Measurements from ENCODE around the gene CLEC4G. TPM values are rescaled to one million over a fixed set of nuclear protein-coding genes. Genes with fewer than 3 reads are reported as not detected.

Gene CLEC4G
- total and polyA plus RNA-seq, 7 donors = 0.08 to 0.69 (median 0.38) TPM; not detected in 2

GRCh38 chr19:7716762-7717161 is 15.1 kb downstream of the CLEC4G start:
- intact Hi-C loops (cut with DNase I) = no loop called here
- no peaks in the 10 kb centered on the region for H3K36me3 ChIP-seq (ENCODE audit: insufficient read depth in 1 of 2, low read depth in 1 of 2)
- H3K4me1 ChIP-seq = no peaks in the 10 kb centered on the region
- TF ChIP-seq CTCF (IDR thresholded peaks at IDR 0.05) = no peak
- ATAC-seq = no peak
- WGBS, 3 donors = 64 to 78% (median 75%) methylated on average over 1 of the region's 1 CpG
- H3K27ac ChIP-seq = no peak overlapping the region
- H3K9me3 ChIP-seq = peaks cover 6% of the 10 kb centered on the region
- no peak for DNase-seq
- H3K4me3 ChIP-seq = no peak overlapping the region
- H3K27me3 ChIP-seq (ENCODE audit: insufficient read depth in 3 of 3, low read length in 2 of 3) = peaks cover 0 to 4% (median 0%) of the 10 kb centered on the region in 3 donors

GRCh38 chr19:7715671-7716070 is 16.2 kb downstream of the CLEC4G start:
- DNase-seq (no peak), ATAC-seq (no peak)
- no peak overlapping the region for H3K27ac ChIP-seq
- intact Hi-C loops (cut with DNase I) = no loop called here
- no peak for TF ChIP-seq CTCF (IDR thresholded peaks at IDR 0.05)
- H3K36me3 ChIP-seq (ENCODE audit: insufficient read depth in 1 of 2, low read depth in 1 of 2) = no peaks in the 10 kb centered on the region
- H3K9me3 ChIP-seq = peaks cover 6% of the 10 kb centered on the region
- WGBS, 3 donors = 34 to 53% (median 36%) methylated on average over 1 of the region's 1 CpG
- H3K4me1 ChIP-seq = no peaks in the 10 kb centered on the region
- H3K4me3 ChIP-seq = no peak overlapping the region
- peaks cover 0 to 4% (median 0%) of the 10 kb centered on the region in 3 donors for H3K27me3 ChIP-seq (ENCODE audit: insufficient read depth in 3 of 3, low read length in 2 of 3)

GRCh38 chr19:7710616-7711015 is 21.3 kb downstream of the CLEC4G start:
- Histone ChIP-seq H3K36me3 (ENCODE audit: insufficient read depth in 1 of 2, low read depth in 1 of 2) (no peaks in the 10 kb centered on the region), H3K9me3 (no peaks in the 10 kb centered on the region), H3K4me3 (no peak overlapping the region), H3K27me3 (ENCODE audit: insufficient read depth in 3 of 3, low read length in 2 of 3) (peaks cover 0 to 3% (median 0%) of the 10 kb centered on the region in 3 donors), H3K27ac (no peak overlapping the region), H3K4me1 (no peaks in the 10 kb centered on the region)
- WGBS, 3 donors = 66 to 76% (median 74%) methylated on average over 5 of the region's 5 CpGs
- no peak for DNase-seq
- intact Hi-C loops (cut with DNase I) = no loop called here
- ATAC-seq = no peak
- no peak for TF ChIP-seq CTCF (IDR thresholded peaks at IDR 0.05)

GRCh38 chr19:7709932-7710460 is 21.9 kb downstream of the CLEC4G start:
- Histone ChIP-seq H3K9me3 (no peaks in the 10 kb centered on the region), H3K4me1 (no peaks in the 10 kb centered on the region), H3K4me3 (no peak overlapping the region), H3K36me3 (ENCODE audit: insufficient read depth in 1 of 2, low read depth in 1 of 2) (no peaks in the 10 kb centered on the region), H3K27ac (no peak overlapping the region), H3K27me3 (ENCODE audit: insufficient read depth in 3 of 3, low read length in 2 of 3) (peaks cover 0 to 3% (median 0%) of the 10 kb centered on the region in 3 donors)
- DNase-seq (no peak), ATAC-seq (no peak)
- WGBS, 3 donors = 62 to 72% (median 67%) methylated on average over 9 to 10 of the region's 10 CpGs
- TF ChIP-seq CTCF (IDR thresholded peaks at IDR 0.05) = no peak
- intact Hi-C loops (cut with DNase I) = no loop called here

- 37 to 53% (median 45%) methylated on average over 8 of the region's 8 CpGs for WGBS, 3 donors
- ATAC-seq (no peak), DNase-seq (no peak)
- Histone ChIP-seq H3K9me3 (no peaks in the 10 kb centered on the region), H3K4me1 (no peaks in the 10 kb centered on the region), H3K27me3 (ENCODE audit: insufficient read depth in 3 of 3, low read length in 2 of 3) (peaks cover 0 to 11% (median 3%) of the 10 kb centered on the region in 3 donors), H3K36me3 (ENCODE audit: insufficient read depth in 1 of 2, low read depth in 1 of 2) (no peaks in the 10 kb centered on the region), H3K27ac (no peak overlapping the region), H3K4me3 (no peak overlapping the region)
- TF ChIP-seq CTCF (IDR thresholded peaks at IDR 0.05) = no peak
- intact Hi-C loops (cut with DNase I) = no loop called here
Measured at GRCh38 chr19:7706955-7707456, 24.9 kb downstream of the CLEC4G start.
